Neural crest cell (in vitro differentiated cells): ENCODE measurements around the gene ALCAM. TPM values are rescaled to one million over a fixed set of nuclear protein-coding genes. Genes with fewer than 3 reads are reported as not detected.
A peak's percentile ranks its signal among the peaks of the same experiment; 100 is the strongest.

Experiments
- DNase-seq: peaks from one replicate; pipeline ENCODE4 v3.0.0; 2021; ENCODE audit warnings: low read depth, mixed read lengths, low spot score
- H3K27ac Mint-ChIP-seq: one replicate; pipeline ENCODE4 v1.8.0; 2021; ENCODE audit warnings: mild to moderate bottlenecking, mixed read lengths; ENCODE audit not compliant: unreplicated experiment
- H3K27me3 Mint-ChIP-seq: 2 replicates; pipeline ENCODE4 v1.8.0; 2021; ENCODE audit warnings: low read depth, mild to moderate bottlenecking, mixed read lengths
- H3K36me3 Mint-ChIP-seq: 2 replicates; pipeline ENCODE4 v1.8.0; 2021; ENCODE audit warnings: low read depth, mild to moderate bottlenecking, mixed read lengths
- H3K4me1 Mint-ChIP-seq: 2 replicates; pipeline ENCODE4 v1.8.0; 2021; ENCODE audit warnings: mixed read lengths
- H3K4me3 Mint-ChIP-seq: one replicate; pipeline ENCODE4 v1.8.0; 2021; ENCODE audit warnings: mild to moderate bottlenecking, mixed read lengths
- H3K9me3 Mint-ChIP-seq: 2 replicates; pipeline ENCODE4 v1.8.0; 2021; ENCODE audit warnings: mixed read lengths
- CTCF ChIP-seq: fragments of 200-600 bp; sonication (generic); conservative IDR thresholded peaks from 2 replicates; pipeline ENCODE4 v1.5.0; 2021; ENCODE audit warnings: antibody characterized with exemption, mild to moderate bottlenecking
- total RNA-seq: library from RNA; stranded (reverse); gene quantifications from 2 replicates; pipeline ENCODE4 v1.2.1, GENCODE V29; 2021

Gene ALCAM
- total RNA-seq, 1 donor from 2014 or later: 8.7 TPM

GRCh38 chr3:105515372-105515771, 148.7 kb downstream of the ALCAM start:
- H3K27ac Mint-ChIP-seq: no peak overlapping the region
- H3K4me3 Mint-ChIP-seq: no peak overlapping the region
- TF ChIP-seq CTCF: no peak
- H3K36me3 Mint-ChIP-seq: no peaks in the 10 kb centered on the region
- no peak for DNase-seq
- no peaks in the 10 kb centered on the region for H3K9me3 Mint-ChIP-seq
- no peaks in the 10 kb centered on the region for H3K27me3 Mint-ChIP-seq
- H3K4me1 Mint-ChIP-seq: peaks cover 4% of the 10 kb centered on the region

GRCh38 chr3:105516972-105517371, 150.3 kb downstream of the ALCAM start:
- TF ChIP-seq CTCF: peak; percentile 20
- no peak overlapping the region for H3K4me3 Mint-ChIP-seq
- no peaks in the 10 kb centered on the region for H3K9me3 Mint-ChIP-seq
- H3K4me1 Mint-ChIP-seq: peaks cover 4% of the 10 kb centered on the region
- no peak overlapping the region for H3K27ac Mint-ChIP-seq
- H3K27me3 Mint-ChIP-seq: no peaks in the 10 kb centered on the region
- DNase-seq: no peak
- H3K36me3 Mint-ChIP-seq: no peaks in the 10 kb centered on the region

GRCh38 chr3:105518203-105518602, 151.5 kb downstream of the ALCAM start:
- no peak overlapping the region for H3K4me3 Mint-ChIP-seq
- H3K27ac Mint-ChIP-seq: no peak overlapping the region
- H3K36me3 Mint-ChIP-seq: no peaks in the 10 kb centered on the region
- no peak for TF ChIP-seq CTCF
- H3K27me3 Mint-ChIP-seq: no peaks in the 10 kb centered on the region
- DNase-seq: no peak
- H3K9me3 Mint-ChIP-seq: no peaks in the 10 kb centered on the region
- H3K4me1 Mint-ChIP-seq: peaks cover 4% of the 10 kb centered on the region

GRCh38 chr3:105518806-105519418, 152.2 kb downstream of the ALCAM start:
- TF ChIP-seq CTCF: peak; percentile 86

GRCh38 chr3:105521770-105522169, 155.1 kb downstream of the ALCAM start:
- H3K4me1 Mint-ChIP-seq: peaks cover 24% of the 10 kb centered on the region
- no peak overlapping the region for H3K27ac Mint-ChIP-seq
- H3K36me3 Mint-ChIP-seq: no peaks in the 10 kb centered on the region
- H3K4me3 Mint-ChIP-seq: no peak overlapping the region
- no peak for TF ChIP-seq CTCF
- no peak for DNase-seq
- no peaks in the 10 kb centered on the region for H3K9me3 Mint-ChIP-seq
- no peaks in the 10 kb centered on the region for H3K27me3 Mint-ChIP-seq

More at GRCh38 chr3:105518806-105519418, 152.2 kb downstream of the ALCAM start:
- H3K4me3 Mint-ChIP-seq: no peak overlapping the region
- H3K36me3 Mint-ChIP-seq: no peaks in the 10 kb centered on the region
- no peaks in the 10 kb centered on the region for H3K27me3 Mint-ChIP-seq
- peaks cover 4% of the 10 kb centered on the region for H3K4me1 Mint-ChIP-seq
- no peak overlapping the region for H3K27ac Mint-ChIP-seq
- DNase-seq: no peak
- no peaks in the 10 kb centered on the region for H3K9me3 Mint-ChIP-seq
